Measurements from ENCODE around the gene TM7SF2. TPM values are rescaled to one million over a fixed set of nuclear protein-coding genes. Genes with fewer than 3 reads are reported as not detected.

Gene TM7SF2
- total and polyA plus RNA-seq, 2 donors (not counting 1 experiment from before 2014, with no cell fraction given), result 23.9 to 28.5 TPM

GRCh38 chr11:65071907-65072630 is 39.6 kb upstream of the TM7SF2 start:
- Mint-ChIP-seq H3K4me3 (no peak overlapping the region), H3K27ac (no peak overlapping the region), H3K9me3 (ENCODE audit: insufficient read depth) (no peaks in the 10 kb centered on the region), H3K4me1 (peaks cover 4% of the 10 kb centered on the region), H3K27me3 (no peaks in the 10 kb centered on the region)
- H3K36me3 ChIP-seq (replicated peaks in 1 of 2; ENCODE audit: control extremely low read depth in 1 of 2, control insufficient read depth in 1 of 2, extremely low read depth in 1 of 2, insufficient read depth in 2 of 2, low read length in 1 of 2), result no peaks in the 10 kb centered on the region
- CTCF ChIA-PET, result interaction anchor here (0.6 kb wide), 1 partner anchor 203 kb away, joined by 3 read pairs; no protein-coding TSS in a partner anchor
- H3K4me1 ChIP-seq (ENCODE audit: control insufficient read depth in 2 of 2, insufficient read depth in 2 of 2, low read length in 2 of 2), result peaks cover 0 to 11% of the 10 kb centered on the region in 2 donors
- no peak for DNase-seq
- no peak overlapping the region for H3K27ac ChIP-seq (ENCODE audit: low read length in 2 of 2)
- POLR2A ChIA-PET, result no interaction called here
- no peaks in the 10 kb centered on the region for H3K27me3 ChIP-seq (replicated peaks in 1 of 4; ENCODE audit: control extremely low read depth in 1 of 4, control insufficient read depth in 3 of 4, insufficient read depth in 4 of 4, low read length in 3 of 4)
- intact Hi-C loops (cut with micrococcal nuclease), result no loop called here
- TF ChIP-seq CTCF (IDR thresholded peaks at IDR 0.05), result no peak
- TF ChIP-seq EZH2 (IDR thresholded peaks at IDR 0.05; ENCODE audit: borderline replicate concordance, insufficient read depth, low read depth, low read length, poor library complexity, severe bottlenecking), result no peak
- no peaks in the 10 kb centered on the region for H4K20me1 ChIP-seq (ENCODE audit: control insufficient read depth, insufficient read depth, low read length, poor library complexity, severe bottlenecking)
- peak overlapping the region; percentile 21 for H2AFZ ChIP-seq (ENCODE audit: insufficient read depth, low read depth, low read length, poor library complexity, severe bottlenecking)
- H3K79me2 ChIP-seq (ENCODE audit: control insufficient read depth, insufficient read depth, low read length), result no peaks in the 10 kb centered on the region
- 88% methylated on average over 2 of the region's 4 CpGs for WGBS (ENCODE audit: insufficient coverage)
- H3K4me3 ChIP-seq (ENCODE audit: control extremely low read depth in 1 of 5, extremely low read depth in 1 of 5, insufficient read depth in 1 of 5, low read depth in 2 of 5, low read length in 4 of 5), result no peak overlapping the region
- H3K9me3 ChIP-seq (ENCODE audit: control extremely low read depth in 1 of 3, control insufficient read depth in 2 of 3, insufficient read depth in 1 of 3, low read length in 2 of 3), result no peaks in the 10 kb centered on the region
- H3K9ac ChIP-seq (ENCODE audit: low read length), result no peak overlapping the region
- no peak overlapping the region for H3K4me2 ChIP-seq (replicated peaks; ENCODE audit: low read depth, low read length, poor library complexity, severe bottlenecking)
- no peak for ATAC-seq (ENCODE audit: low read depth)

GRCh38 chr11:65072631-65072966 is 39.1 kb upstream of the TM7SF2 start:
- Histone ChIP-seq H3K4me2 (replicated peaks; ENCODE audit: low read depth, low read length, poor library complexity, severe bottlenecking) (no peak overlapping the region), H3K9ac (ENCODE audit: low read length) (no peak overlapping the region), H3K4me3 (ENCODE audit: control extremely low read depth in 1 of 5, extremely low read depth in 1 of 5, insufficient read depth in 1 of 5, low read depth in 2 of 5, low read length in 4 of 5) (no peak overlapping the region), H3K79me2 (ENCODE audit: control insufficient read depth, insufficient read depth, low read length) (no peaks in the 10 kb centered on the region), H3K36me3 (replicated peaks in 1 of 2; ENCODE audit: control extremely low read depth in 1 of 2, control insufficient read depth in 1 of 2, extremely low read depth in 1 of 2, insufficient read depth in 2 of 2, low read length in 1 of 2) (no peaks in the 10 kb centered on the region), H3K9me3 (ENCODE audit: control extremely low read depth in 1 of 3, control insufficient read depth in 2 of 3, insufficient read depth in 1 of 3, low read length in 2 of 3) (no peaks in the 10 kb centered on the region), H3K27me3 (replicated peaks in 1 of 4; ENCODE audit: control extremely low read depth in 1 of 4, control insufficient read depth in 3 of 4, insufficient read depth in 4 of 4, low read length in 3 of 4) (no peaks in the 10 kb centered on the region), H2AFZ (ENCODE audit: insufficient read depth, low read depth, low read length, poor library complexity, severe bottlenecking) (no peak overlapping the region), H3K4me1 (ENCODE audit: control insufficient read depth in 2 of 2, insufficient read depth in 2 of 2, low read length in 2 of 2) (peaks cover 0 to 11% of the 10 kb centered on the region in 2 donors), H4K20me1 (ENCODE audit: control insufficient read depth, insufficient read depth, low read length, poor library complexity, severe bottlenecking) (no peaks in the 10 kb centered on the region), H3K27ac (ENCODE audit: low read length in 2 of 2) (no peak overlapping the region)
- Mint-ChIP-seq H3K27ac (no peak overlapping the region), H3K4me1 (peaks cover 4% of the 10 kb centered on the region), H3K9me3 (ENCODE audit: insufficient read depth) (no peaks in the 10 kb centered on the region), H3K27me3 (no peaks in the 10 kb centered on the region), H3K4me3 (no peak overlapping the region)
- 100% methylated on average over 1 of the region's 1 CpG for WGBS (ENCODE audit: insufficient coverage)
- no peak for ATAC-seq (ENCODE audit: low read depth)
- no peak for DNase-seq
- POLR2A ChIA-PET, result no interaction called here
- no peak for TF ChIP-seq EZH2 (IDR thresholded peaks at IDR 0.05; ENCODE audit: borderline replicate concordance, insufficient read depth, low read depth, low read length, poor library complexity, severe bottlenecking)
- TF ChIP-seq CTCF (IDR thresholded peaks at IDR 0.05), result no peak
- intact Hi-C loops (cut with micrococcal nuclease), result no loop called here
- CTCF ChIA-PET, result no interaction called here
